ENCODE data around the gene MAP3K14.

MAP3K14 gene

DNA sequence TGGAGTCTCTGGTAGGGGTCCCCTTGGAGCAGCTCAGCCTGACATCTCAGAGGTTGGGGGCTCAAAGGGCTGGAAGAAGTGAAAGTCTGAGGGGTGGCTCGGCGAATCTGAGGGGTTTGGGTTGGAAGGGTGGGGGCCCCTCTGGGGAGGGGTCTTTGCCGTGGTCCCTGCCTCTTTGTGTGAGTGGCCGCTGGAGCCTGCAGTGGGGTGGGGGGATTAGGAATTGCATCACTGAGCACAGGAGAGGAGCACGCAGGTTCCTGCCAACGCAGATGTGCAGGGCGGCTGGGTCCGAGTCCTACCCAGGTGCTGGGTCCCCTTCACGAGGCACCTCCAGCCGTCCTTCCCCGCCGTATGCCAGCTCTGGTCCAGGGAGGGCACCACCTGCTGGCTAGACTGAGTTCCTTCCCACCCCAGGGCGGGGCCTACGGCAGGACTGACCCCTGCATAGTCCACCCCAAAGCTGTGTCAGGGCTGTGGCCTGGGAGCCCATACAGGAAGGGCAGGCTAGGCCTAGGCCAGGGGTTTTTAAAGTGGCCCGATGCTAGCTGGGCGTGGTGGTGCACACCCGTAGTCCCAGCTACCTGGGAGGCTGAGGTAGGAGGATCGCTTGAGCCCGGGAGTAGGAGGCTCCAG is 85.2 kb downstream of the MAP3K14 start:
- Histone ChIP-seq H2AFZ (no peak overlapping the region), H3K4me1 (no peaks in the 10 kb centered on the region), H3K4me2 (ENCODE audit: low read length) (no peak overlapping the region), H3K9me3 (ENCODE audit: control insufficient read depth, low read length) (no peaks in the 10 kb centered on the region), H3K27ac (no peak overlapping the region), H3K4me3 (ENCODE audit: low read depth, low read length) (no peak overlapping the region), H3K79me2 (no peaks in the 10 kb centered on the region), H3K36me3 (ENCODE audit: control insufficient read depth, insufficient read depth, low read length) (no peaks in the 10 kb centered on the region), H3K9ac (no peak overlapping the region), H3K27me3 (ENCODE audit: control insufficient read depth, insufficient read depth, low read length) (no peaks in the 10 kb centered on the region)
- TF ChIP-seq, protein P1, sequence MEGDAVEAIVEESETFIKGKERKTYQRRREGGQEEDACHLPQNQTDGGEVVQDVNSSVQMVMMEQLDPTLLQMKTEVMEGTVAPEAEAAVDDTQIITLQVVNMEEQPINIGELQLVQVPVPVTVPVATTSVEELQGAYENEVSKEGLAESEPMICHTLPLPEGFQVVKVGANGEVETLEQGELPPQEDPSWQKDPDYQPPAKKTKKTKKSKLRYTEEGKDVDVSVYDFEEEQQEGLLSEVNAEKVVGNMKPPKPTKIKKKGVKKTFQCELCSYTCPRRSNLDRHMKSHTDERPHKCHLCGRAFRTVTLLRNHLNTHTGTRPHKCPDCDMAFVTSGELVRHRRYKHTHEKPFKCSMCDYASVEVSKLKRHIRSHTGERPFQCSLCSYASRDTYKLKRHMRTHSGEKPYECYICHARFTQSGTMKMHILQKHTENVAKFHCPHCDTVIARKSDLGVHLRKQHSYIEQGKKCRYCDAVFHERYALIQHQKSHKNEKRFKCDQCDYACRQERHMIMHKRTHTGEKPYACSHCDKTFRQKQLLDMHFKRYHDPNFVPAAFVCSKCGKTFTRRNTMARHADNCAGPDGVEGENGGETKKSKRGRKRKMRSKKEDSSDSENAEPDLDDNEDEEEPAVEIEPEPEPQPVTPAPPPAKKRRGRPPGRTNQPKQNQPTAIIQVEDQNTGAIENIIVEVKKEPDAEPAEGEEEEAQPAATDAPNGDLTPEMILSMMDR (IDR thresholded peaks at IDR 0.05) = peak; percentile 23

DNA sequence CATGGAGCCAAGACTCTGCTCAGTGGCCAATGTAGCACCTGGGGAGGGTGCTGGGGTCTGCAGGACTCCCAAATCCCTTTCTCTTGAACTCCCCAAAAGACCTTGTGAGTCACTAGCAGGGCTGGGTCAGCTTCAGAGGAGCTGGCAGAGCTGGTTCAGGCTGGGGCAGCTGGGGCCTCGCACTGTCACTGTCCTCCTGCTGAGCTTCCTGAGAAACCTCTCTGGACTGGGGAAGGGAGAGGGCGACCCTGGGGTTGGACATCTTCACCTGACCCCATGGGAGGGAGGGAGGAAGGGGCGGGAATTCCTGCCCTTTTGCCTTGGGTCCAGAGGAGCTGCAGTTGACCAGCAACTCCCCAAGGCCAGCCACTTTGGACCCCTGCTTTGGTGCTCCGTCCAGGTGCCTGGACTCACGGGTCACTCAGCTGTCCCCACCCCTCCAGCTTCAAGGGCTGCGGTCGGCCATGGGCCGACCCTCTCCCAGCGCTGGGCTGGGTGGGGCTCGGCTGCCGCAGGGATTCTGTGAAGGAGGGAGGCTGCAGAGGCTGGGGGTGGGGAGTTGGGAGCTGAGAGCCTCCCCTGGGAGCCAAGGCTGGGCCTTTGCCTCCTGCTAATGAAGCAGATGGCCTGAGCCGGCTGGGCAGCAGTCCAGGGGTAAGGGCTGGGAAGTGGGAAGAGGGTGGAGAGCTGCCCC is 85.9 kb downstream of the MAP3K14 start:
- no peak overlapping the region for H3K27ac ChIP-seq
- H3K27me3 ChIP-seq (ENCODE audit: control insufficient read depth, insufficient read depth, low read length) = no peaks in the 10 kb centered on the region
- no peaks in the 10 kb centered on the region for H3K36me3 ChIP-seq (ENCODE audit: control insufficient read depth, insufficient read depth, low read length)
- no peaks in the 10 kb centered on the region for H3K4me1 ChIP-seq
- TF ChIP-seq, protein P1 (IDR thresholded peaks at IDR 0.05) = no peak
- no peak overlapping the region for H3K4me3 ChIP-seq (ENCODE audit: low read depth, low read length)
- no peak overlapping the region for H3K9ac ChIP-seq
- H3K9me3 ChIP-seq (ENCODE audit: control insufficient read depth, low read length) = no peaks in the 10 kb centered on the region
- no peaks in the 10 kb centered on the region for H3K79me2 ChIP-seq
- H2AFZ ChIP-seq = no peak overlapping the region
- H3K4me2 ChIP-seq (ENCODE audit: low read length) = no peak overlapping the region

DNA sequence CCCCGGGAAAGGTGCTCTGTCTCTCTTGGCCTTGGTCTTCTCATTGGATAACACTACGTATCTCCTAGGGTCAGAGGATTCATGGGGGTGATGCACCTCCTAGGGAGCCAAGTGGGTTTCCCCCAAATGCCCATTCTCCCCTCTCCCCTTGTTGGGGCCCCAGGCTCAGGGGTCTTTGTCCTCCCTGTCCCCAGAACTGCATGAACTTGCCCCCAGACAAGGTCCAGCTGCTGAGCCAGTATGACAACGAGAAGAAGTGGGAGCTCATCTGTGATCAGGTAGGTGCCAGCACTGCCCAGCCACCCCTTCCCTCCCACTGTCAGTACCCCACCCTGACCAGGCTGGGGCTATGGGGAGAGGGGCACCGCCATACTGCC is 86.4 kb downstream of the MAP3K14 start:
- TF ChIP-seq, protein P1 (IDR thresholded peaks at IDR 0.05) = no peak
- Histone ChIP-seq H3K9ac (no peak overlapping the region), H3K4me2 (ENCODE audit: low read length) (no peak overlapping the region), H3K27ac (no peak overlapping the region), H2AFZ (no peak overlapping the region), H3K4me3 (ENCODE audit: low read depth, low read length) (no peak overlapping the region), H3K4me1 (no peaks in the 10 kb centered on the region), H3K79me2 (no peaks in the 10 kb centered on the region), H3K27me3 (ENCODE audit: control insufficient read depth, insufficient read depth, low read length) (no peaks in the 10 kb centered on the region), H3K9me3 (ENCODE audit: control insufficient read depth, low read length) (no peaks in the 10 kb centered on the region), H3K36me3 (ENCODE audit: control insufficient read depth, insufficient read depth, low read length) (no peaks in the 10 kb centered on the region)

DNA sequence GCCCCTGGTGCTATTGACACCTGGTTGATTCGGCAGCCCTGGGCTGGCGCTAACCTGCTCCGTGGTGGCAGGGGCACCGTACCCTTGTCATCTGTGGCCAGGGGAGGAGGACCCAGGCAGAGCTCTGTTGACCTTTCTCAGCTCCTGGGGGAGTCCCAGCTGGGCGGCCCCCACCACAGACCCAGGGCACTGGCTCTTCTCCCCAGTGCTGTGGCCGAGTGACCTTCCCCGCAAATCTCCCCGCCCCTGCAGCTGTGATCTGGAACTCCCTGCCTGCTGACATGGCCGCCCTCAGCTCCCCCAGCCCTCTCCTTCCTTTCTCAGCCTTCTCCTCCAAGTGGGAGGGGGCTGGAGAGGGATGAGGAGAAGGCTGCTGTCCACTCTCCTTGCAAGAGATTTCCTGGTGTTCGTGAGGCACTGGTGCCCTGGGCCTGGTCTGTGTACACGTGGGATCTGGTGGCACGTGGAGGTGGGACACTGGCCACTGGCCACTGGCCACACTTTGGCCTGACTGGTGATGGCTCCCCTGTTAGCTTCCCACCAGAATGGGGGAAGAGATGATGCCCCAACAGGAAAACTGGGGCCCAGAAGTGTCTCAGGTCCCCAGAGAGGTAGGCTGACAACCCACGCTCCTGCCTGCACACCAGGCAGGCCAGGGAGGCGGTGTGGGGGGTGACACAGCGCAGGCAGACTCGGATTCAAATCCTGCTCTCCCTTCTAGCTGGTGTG is 87.0 kb downstream of the MAP3K14 start:
- no peaks in the 10 kb centered on the region for H3K36me3 ChIP-seq (ENCODE audit: control insufficient read depth, insufficient read depth, low read length)
- H3K4me3 ChIP-seq (ENCODE audit: low read depth, low read length) = no peak overlapping the region
- TF ChIP-seq, protein P1 (IDR thresholded peaks at IDR 0.05) = no peak
- no peak overlapping the region for H2AFZ ChIP-seq
- no peak overlapping the region for H3K4me2 ChIP-seq (ENCODE audit: low read length)
- H3K27ac ChIP-seq = peak overlapping the region; percentile 11
- no peak overlapping the region for H3K9ac ChIP-seq
- H3K27me3 ChIP-seq (ENCODE audit: control insufficient read depth, insufficient read depth, low read length) = no peaks in the 10 kb centered on the region
- H3K9me3 ChIP-seq (ENCODE audit: control insufficient read depth, low read length) = no peaks in the 10 kb centered on the region
- no peaks in the 10 kb centered on the region for H3K4me1 ChIP-seq
- no peaks in the 10 kb centered on the region for H3K79me2 ChIP-seq
